Liver (tissue), 4 donors: ENCODE results near the gene ANAPC10. TPM values are rescaled to one million over a fixed set of nuclear protein-coding genes. Genes with fewer than 3 reads are reported as not detected.

Source experiments
- polyA plus RNA-seq, 2 donors: library from polyadenylated mRNA; stranded (reverse) in 1 of 2; unstranded in 1 of 2; fragments of 200-250 nt in 1 of 2; fragments of >200 nt in 1 of 2; fragmentation: Nextera tagmentation in 1 of 2; extraction: Ambion mirVana in 1 of 2; gene quantifications; one replicate each; pipeline versions ENCODE4 v1.2.1 to v1.2.3, GENCODE V29; 2013 to 2015
- total RNA-seq, 2 donors: library from RNA; depleted of rRNA; stranded (reverse); fragments of >200 nt; gene quantifications; one replicate each; pipeline ENCODE4 v1.2.3, GENCODE V29; 2014
- donor health status: healthy.
- donor health status: healthy.
- donor health status: healthy.

The ANAPC10 gene
- total and polyA plus RNA-seq, 4 donors = 6.2 to 16.1 (median 14.5) TPM

Other genes starting within 250 kb of the ANAPC10 start
- 10 to 100 TPM; 44.3 to 59.8 TPM for gene ABCE1, start 115 bp upstream of the ANAPC10 start, total RNA-seq
- 10 to 100 TPM; 12.7 to 17.8 TPM for gene ABCE1, start 115 bp upstream of the ANAPC10 start, polyA plus RNA-seq
- gene OTUD4, start 82.4 kb upstream of the ANAPC10 start, total RNA-seq = 10 to 100 TPM; 16.0 to 27.5 TPM
- 1 to 10 TPM; 5.3 to 7.2 TPM for gene OTUD4, start 82.4 kb upstream of the ANAPC10 start, polyA plus RNA-seq